Measurements from ENCODE around the gene PGAP2.

Gene PGAP2

GRCh38 chr11:3831378-3832239 lies 23.2 kb downstream of the PGAP2 start:
- no peak for DNase-seq (ENCODE audit: low spot score)

GRCh38 chr11:3832816-3833215 lies 24.5 kb downstream of the PGAP2 start:
- no peak for DNase-seq (ENCODE audit: low spot score)

DNA sequence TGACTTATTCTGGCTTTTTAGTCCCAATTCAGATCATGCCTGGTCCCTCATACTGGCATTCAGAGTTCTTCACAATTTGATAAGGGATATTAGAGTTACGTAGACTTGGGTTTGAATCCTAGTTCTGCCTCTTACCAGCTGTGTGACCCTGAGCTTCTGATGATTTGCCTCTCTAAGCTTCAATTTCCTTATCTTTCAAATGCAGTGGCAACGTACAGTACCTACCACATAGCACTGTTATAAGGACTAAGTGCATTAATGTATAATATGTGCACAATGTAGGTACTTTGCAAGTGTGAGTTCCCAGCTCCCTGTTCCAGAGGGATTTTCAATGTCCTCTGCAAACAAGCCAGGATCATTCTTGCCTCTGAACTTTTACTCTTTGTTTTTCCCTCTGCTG lies 25.1 kb downstream of the PGAP2 start:
- no peak for DNase-seq (ENCODE audit: low spot score)

GRCh38 chr11:3834349-3834663 lies 25.9 kb downstream of the PGAP2 start:
- DNase-seq (ENCODE audit: low spot score), result no peak

- DNase-seq (ENCODE audit: low spot score), result no peak
Observed at GRCh38 chr11:3834664-3835461, 26.5 kb downstream of the PGAP2 start.

DNA sequence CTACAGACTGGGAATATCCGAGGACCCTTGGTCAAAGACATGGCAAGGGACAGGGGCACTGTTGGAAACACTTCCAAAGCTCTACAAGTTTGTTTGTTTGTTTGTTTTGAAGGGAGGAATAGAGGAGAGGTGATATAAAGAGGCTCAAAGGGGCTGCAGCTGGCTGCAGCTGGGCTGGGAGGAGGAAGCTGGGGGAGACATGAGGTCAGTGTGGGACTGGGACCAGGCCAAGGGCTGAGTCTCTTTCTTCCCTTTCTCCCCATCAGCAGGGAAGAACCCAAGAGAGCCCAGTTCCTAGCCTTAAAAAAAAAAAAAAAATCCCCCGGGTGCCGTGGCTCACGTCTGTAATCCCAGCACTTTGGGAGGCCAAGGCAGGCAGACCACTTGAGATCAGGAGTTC lies 27.4 kb downstream of the PGAP2 start:
- no peak for DNase-seq (ENCODE audit: low spot score)

- DNase-seq (ENCODE audit: low spot score), result peak; percentile 64
Observed at GRCh38 chr11:3836903-3837302, 28.5 kb downstream of the PGAP2 start.

- no peak for DNase-seq (ENCODE audit: low spot score)
Observed at GRCh38 chr11:3837793-3838192, 29.4 kb downstream of the PGAP2 start.

DNA sequence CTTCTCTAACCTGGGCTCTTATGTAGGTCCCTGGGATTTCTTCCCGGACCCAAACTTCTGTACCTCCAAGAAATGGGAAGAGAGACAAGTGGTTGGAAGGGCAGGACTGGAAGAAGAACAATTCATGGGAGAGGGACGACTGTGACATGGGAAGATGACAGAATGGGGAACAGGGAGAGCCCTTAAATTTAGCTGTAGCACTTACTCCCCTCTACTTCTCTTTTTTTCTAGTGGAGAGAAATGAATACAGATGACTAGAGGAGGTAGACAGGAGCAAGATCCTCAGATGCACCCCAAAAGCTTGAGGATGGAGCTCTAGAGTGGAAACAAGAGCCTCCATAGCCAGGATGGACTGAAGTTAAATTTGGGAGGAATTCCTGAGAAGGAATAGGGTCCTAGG lies 30.1 kb downstream of the PGAP2 start:
- no peak for DNase-seq (ENCODE audit: low spot score)

DNA sequence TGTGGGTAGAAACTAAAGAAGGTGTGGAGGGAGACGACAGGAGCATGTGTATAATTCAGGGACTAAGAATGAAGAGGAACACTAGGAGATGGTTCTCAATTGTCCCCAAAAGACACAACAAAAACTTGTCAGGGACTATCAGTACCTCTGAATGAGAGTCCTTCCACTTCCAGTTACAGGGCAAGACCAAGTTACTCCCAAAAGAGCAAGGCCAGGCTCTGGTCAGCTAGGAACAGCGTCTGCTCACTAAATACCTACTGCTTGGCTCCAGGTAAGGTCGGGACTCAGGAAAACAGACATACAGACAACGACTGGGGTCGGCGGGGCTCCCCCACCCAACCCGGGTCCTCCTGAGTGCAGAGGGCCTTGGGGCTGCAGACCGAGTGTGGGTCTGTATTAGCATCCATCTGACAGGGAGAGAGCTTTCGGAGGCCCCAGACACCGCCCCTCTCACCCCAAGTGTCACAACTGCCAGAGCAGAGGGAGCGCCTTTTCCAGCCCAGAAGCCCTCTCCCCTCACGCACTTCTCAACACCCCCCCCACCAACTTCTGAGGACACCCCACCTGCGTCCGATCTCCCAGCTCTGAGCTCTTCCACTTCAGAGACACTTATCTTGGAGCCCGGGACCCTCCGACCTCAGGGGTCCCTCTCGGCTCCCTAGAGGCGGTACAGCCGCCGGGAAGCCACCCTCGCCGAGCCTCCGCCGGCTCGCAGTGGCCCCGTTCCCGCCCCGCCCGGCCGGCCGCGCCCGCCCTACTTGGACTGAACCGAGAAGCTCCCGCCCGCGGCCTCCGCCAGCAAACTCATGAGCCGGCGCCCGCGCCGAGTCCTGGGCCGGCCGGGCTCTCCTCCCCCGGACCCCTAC lies 31.9 kb downstream of the PGAP2 start:
- DNase-seq (ENCODE audit: low spot score), result no peak

DNA sequence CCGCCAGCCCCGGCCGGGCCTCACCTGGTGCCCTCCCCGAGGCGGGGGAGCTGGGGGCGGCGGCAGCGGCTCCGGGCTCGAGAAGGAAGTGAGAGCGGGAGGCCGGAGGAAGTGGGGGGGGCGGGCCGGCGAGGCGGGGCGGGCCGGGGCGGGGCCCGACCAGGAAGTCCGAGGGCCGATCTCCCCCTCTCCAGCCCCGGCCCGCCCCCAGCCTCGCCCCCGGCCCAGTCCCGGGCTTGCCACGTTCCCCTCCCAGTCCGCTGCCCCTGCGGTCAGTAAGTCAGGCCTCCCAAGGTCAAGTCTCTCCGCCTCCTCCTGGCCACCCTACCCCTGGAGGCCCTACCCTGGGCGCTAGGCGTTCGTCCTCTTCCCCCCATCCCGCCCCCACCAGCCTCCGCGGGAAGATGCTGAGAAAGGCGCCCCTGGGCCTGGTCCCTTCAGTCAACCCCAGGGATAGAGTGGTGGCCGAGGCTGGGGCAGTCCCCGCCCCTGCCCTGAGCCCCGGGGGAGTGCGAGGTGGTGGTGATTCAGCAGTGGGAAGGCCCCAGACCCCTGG lies 32.6 kb downstream of the PGAP2 start, which contains the start of gene RHOG:
Gene RHOG (minus strand): TSS at position 90 of the 556 bp plus-strand sequence. CDS start 12,821 bp downstream, outside the sequence.
- DNase-seq (ENCODE audit: low spot score), result peak; percentile 77

DNA sequence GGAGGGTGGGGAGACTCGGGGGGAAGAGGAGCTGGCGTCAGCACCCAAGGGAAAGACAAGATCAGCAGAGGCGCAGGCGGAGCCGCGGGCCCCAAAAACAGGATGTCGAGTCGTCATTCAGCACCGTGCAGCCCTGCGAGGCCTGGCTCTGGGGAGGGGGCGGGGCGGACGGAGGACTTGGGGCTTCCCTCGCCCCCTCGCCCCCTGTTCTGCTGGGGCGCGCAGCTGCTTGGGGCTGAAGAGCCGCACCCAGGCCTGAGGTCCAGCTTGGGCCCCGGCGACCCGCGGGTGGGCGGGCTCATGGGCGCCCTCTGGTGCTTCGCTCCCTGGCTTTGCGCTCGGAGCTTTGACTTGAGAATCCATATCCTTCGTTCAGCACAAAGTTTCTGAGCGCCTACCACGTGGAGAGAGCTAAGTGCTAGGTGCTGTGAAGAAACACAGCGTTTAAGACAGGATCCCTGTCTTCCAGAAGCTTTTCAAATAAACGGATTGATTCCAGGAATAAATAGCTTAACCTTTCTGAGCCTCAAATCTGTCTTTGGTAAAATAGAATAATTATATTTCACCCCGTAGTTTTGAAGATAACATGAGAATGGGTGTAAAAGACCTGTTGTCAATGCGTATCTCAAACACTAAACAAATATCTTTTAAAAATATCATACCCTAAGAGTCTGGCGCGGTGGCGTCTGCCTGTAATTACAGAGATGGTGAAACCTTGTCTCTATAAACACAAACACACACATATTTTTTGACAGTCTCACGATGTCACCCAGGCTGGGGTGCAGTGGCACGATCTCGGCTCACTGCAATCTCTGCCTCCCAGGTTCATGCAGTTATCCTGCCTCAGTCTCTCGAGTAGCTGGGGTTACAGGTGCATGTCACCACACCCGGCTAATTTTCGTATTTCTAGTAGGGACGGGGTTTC lies 33.3 kb downstream of the PGAP2 start:
- peak; percentile 90 for DNase-seq (ENCODE audit: low spot score)

DNA sequence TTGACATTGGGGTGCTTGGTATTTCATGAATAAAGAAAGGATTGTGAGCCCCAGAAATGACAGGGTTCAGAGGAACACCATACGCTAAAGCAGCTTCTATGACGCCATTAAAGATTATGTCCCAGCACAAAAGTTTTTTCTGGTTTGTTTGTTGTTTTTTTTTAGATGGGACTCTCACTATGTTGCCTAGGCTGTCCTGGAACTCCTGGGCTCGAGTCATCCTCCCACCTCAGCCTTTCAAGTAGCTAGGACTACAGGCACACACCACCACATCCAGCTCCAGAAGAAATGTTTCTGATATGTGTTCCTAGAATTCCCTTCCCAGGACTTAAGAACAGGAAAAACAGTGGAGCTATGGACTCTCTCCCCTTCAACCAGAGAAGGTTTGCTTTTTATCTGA lies 35.0 kb downstream of the PGAP2 start:
- no peak for DNase-seq (ENCODE audit: low spot score)

DNA sequence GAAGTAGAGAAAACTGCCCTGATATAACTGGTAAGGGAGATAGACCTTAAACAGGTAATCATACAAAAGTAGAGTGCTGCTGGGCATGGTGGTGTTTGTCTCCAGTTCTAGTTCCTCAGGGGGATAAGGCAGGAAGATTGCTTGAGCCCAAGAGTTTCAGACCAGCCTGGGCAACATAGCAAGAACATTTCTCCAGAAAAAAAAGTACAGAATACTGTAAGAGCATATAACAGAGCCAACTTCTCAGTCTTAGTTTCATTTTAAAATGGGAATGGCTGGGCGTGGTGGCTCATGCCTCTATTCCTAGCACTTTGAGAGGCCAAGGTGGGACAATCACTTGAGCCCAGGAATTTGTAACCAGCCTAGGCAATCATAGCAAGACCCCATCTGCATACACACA lies 36.9 kb downstream of the PGAP2 start:
- no peak for DNase-seq (ENCODE audit: low spot score)

GRCh38 chr11:3845670-3846069 lies 37.3 kb downstream of the PGAP2 start:
- no peak for DNase-seq (ENCODE audit: low spot score)

GRCh38 chr11:3849297-3849874 lies 41.0 kb downstream of the PGAP2 start:
- DNase-seq (ENCODE audit: low spot score), result peak; percentile 64

DNA sequence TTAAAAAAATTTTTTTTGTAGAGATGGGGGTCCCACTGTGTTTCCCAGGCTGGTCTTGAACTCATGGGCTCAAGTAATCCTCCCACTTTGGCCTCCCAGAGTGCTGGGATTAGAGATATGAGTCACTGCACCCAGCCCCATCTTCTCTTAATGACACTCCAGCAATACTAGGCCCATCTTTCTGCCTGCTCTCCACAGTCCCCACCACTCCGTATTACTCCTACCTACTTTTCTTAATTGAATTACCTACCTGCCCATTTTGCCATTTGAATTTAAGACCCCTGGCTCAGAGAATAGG lies 45.1 kb downstream of the PGAP2 start:
- no peak for DNase-seq (ENCODE audit: low spot score)

GRCh38 chr11:3853899-3854659 lies 45.7 kb downstream of the PGAP2 start:
- peak; percentile 80 for DNase-seq (ENCODE audit: low spot score)

DNA sequence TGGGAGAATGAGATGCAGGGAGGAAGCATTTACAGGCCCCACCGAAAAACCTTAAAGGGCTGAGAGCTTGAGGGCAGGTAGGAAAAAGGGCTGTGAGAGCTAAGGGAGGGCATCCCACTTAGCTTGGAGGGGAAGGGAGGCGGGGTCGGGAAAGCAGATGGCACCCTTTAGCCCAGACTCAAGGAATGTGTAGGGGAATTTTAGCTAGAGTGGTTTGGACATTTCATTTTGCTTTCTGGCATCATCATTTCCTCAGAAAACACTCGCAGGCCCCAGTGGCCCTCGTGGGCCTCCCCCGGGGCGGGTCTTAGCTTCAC lies 46.3 kb downstream of the PGAP2 start:
- DNase-seq (ENCODE audit: low spot score), result no peak
